C4-2B (cell line): ENCODE measurements around the gene MT1HL1.

Experiments used
- ZFX ChIP-seq: fragments of 450-650 bp; IDR thresholded peaks from 2 replicates; pipeline ENCODE4 v1.6.1; 2017
- TF ChIP-seq, protein P1 (sequence below): fragments of 450-650 bp; conservative IDR thresholded peaks from 2 replicates; pipeline ENCODE4 v1.5.1; 2017; ENCODE audit warnings: mild to moderate bottlenecking

DNA sequence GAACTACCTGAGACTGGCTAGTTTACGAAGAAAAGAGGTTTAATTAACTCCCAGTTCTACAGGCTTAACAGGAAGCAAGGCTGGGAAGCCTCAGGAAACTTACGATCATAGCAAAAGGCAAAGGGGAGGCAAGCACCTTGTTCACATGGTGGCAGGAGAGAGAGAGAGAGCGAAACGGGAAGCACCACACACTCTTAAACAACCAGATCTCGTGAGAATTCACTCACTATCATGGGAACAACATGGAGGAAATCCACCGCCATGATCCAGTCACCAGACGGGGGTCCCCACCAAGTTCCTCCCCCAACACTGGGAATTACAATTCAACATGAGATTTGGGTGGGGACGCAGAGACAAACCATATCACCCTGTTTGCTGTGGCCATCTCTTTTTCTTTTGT lies 11.8 kb downstream of the MT1HL1 start:
- TF ChIP-seq, protein P1, sequence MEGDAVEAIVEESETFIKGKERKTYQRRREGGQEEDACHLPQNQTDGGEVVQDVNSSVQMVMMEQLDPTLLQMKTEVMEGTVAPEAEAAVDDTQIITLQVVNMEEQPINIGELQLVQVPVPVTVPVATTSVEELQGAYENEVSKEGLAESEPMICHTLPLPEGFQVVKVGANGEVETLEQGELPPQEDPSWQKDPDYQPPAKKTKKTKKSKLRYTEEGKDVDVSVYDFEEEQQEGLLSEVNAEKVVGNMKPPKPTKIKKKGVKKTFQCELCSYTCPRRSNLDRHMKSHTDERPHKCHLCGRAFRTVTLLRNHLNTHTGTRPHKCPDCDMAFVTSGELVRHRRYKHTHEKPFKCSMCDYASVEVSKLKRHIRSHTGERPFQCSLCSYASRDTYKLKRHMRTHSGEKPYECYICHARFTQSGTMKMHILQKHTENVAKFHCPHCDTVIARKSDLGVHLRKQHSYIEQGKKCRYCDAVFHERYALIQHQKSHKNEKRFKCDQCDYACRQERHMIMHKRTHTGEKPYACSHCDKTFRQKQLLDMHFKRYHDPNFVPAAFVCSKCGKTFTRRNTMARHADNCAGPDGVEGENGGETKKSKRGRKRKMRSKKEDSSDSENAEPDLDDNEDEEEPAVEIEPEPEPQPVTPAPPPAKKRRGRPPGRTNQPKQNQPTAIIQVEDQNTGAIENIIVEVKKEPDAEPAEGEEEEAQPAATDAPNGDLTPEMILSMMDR, result no peak
- no peak for TF ChIP-seq ZFX
